Measurements from ENCODE around the gene JMJD8. TPM values are rescaled to one million over a fixed set of nuclear protein-coding genes. Genes with fewer than 3 reads are reported as not detected.

JMJD8 gene
- total and polyA plus RNA-seq, 2 experiments from 2014 or later, result 48.5 to 82.5 TPM

DNA sequence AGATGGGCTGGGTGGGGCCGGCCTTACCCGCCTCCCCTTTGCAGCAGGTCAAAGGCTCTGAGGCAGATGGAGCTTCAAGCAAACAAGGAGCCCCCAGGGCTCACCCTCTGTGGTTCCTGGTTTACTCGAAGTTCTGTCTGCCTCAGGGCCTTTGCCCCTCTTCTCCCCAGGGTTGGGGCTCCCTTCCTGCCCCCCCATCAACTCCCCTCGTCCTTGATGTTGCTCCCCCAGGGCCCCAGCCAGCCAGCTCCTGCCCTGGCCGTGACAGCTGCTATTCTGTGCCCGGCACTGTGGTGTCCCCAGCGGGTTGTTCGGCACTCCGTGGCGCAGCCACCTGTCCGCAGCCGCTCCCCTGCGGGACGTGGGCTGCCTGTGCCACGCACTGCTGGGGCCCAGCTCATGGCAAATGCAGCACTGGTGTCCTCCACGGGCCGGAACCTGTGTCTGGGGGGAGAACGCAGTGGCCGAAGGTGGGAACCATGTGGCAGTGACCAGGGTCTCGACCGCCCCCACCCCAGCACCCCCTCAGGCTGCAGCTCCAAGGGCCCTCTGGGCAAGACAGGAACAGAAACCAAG is 26.5 kb upstream of the JMJD8 start:
- Mint-ChIP-seq H3K27ac (no peak overlapping the region), H3K4me1 (no peaks in the 10 kb centered on the region; the same call in 2 of the 3 replicates), H3K9me3 (peaks cover 4% of the 10 kb centered on the region; the same call in 1 of the 3 replicates), H3K4me3 (no peak overlapping the region; the same call in 2 of the 3 replicates), H3K27me3 (ENCODE audit: insufficient read depth, low read depth, poor library complexity) (peaks cover 56% of the 10 kb centered on the region), H3K36me3 (ENCODE audit: low read depth) (no peaks in the 10 kb centered on the region)
- ATAC-seq (no peak), DNase-seq (ENCODE audit: low spot score) (no peak)
- no peaks in the 10 kb centered on the region for H3K79me2 ChIP-seq (replicated peaks; ENCODE audit: insufficient read depth)
- H3K4me1 ChIP-seq (ENCODE audit: insufficient read depth), result no peaks in the 10 kb centered on the region
- no peak overlapping the region for H2AFZ ChIP-seq
- H3K4me3 ChIP-seq, result no peak overlapping the region
- no peak overlapping the region for H3K27ac ChIP-seq (ENCODE audit: low read depth)
- peaks cover 68% of the 10 kb centered on the region for H3K27me3 ChIP-seq (ENCODE audit: insufficient read depth)
- no peaks in the 10 kb centered on the region for H4K20me1 ChIP-seq (replicated peaks; ENCODE audit: insufficient read depth)
- no peak for TF ChIP-seq EZH2phosphoT487 (IDR thresholded peaks at IDR 0.05; ENCODE audit: unreplicated experiment)
- no peak for TF ChIP-seq NANOG (IDR thresholded peaks at IDR 0.05; ENCODE audit: borderline replicate concordance)
- TF ChIP-seq ETS1 (IDR thresholded peaks at IDR 0.05), result no peak
- 0 out of 2 replicates have a peak, but pooled peaks cover 6% of the 10 kb centered on the region for H3F3A ChIP-seq (replicated peaks; ENCODE audit: low read depth)
- H3K36me3 ChIP-seq (ENCODE audit: insufficient read depth), result no peaks in the 10 kb centered on the region
- no peaks in the 10 kb centered on the region for H3K9me2 ChIP-seq (ENCODE audit: insufficient read depth)
- no peak overlapping the region for H3K4me2 ChIP-seq

DNA sequence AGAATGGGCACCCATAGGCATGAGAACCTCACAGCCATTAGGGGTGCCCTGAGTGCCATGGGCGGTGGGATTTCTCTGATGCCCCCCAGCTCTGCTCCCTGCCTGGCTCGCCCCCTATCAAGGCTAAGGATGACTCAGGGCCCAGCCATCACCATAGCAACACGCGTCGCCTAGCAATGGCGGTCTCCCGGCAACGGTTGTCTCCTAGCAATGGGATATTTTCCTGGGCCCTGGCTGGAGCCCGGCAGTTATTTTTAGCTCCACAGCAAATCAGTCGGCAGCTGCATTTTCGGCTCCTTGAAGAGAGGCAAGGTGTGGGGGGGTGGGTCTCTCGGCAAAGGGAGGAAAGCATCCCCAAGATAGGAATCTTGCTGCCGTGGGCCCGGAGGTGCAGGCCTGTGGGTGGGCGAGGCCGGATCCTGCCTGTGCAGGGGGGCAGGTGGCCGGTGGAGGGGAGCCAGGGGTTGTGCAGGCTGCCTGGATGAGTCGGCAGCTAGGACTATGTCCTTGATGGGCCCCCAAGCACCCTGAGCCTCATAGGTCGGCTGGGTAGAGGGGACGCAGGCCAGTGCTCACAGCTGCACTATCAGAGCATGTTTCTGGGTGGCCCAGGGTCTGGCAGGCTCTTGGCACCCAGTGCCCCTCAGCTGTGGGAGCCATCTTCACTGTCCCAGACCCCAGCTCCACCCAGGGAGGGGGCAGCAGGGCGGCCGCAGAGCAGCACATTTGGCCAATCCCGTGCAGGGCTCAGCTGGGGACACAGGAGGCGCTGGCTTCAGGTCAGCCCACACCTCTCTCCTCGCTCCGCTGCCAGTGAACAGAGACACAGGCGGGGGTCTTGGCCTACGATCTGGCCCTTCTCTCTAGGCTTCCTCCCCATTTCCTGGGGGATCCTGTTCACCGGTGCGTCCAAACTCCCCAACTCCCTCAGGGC is 25.7 kb upstream of the JMJD8 start:
- Histone ChIP-seq H3K4me2 (no peak overlapping the region), H3K9me2 (ENCODE audit: insufficient read depth) (no peaks in the 10 kb centered on the region), H3K79me2 (replicated peaks; ENCODE audit: insufficient read depth) (no peaks in the 10 kb centered on the region), H2AFZ (no peak overlapping the region), H3K36me3 (ENCODE audit: insufficient read depth) (no peaks in the 10 kb centered on the region), H3F3A (replicated peaks; ENCODE audit: low read depth) (0 out of 2 replicates have a peak, but pooled peaks cover 6% of the 10 kb centered on the region), H3K27me3 (ENCODE audit: insufficient read depth) (peaks cover 68% of the 10 kb centered on the region), H4K20me1 (replicated peaks; ENCODE audit: insufficient read depth) (no peaks in the 10 kb centered on the region), H3K4me1 (ENCODE audit: insufficient read depth) (no peaks in the 10 kb centered on the region), H3K4me3 (no peak overlapping the region), H3K27ac (ENCODE audit: low read depth) (no peak overlapping the region)
- DNase-seq (ENCODE audit: low spot score), result peak; percentile 79
- Mint-ChIP-seq H3K27me3 (ENCODE audit: insufficient read depth, low read depth, poor library complexity) (peaks cover 57% of the 10 kb centered on the region), H3K4me1 (no peaks in the 10 kb centered on the region; the same call in 2 of the 3 replicates), H3K9me3 (peaks cover 4% of the 10 kb centered on the region; the same call in 1 of the 3 replicates), H3K36me3 (ENCODE audit: low read depth) (no peaks in the 10 kb centered on the region), H3K27ac (no peak overlapping the region), H3K4me3 (no peak overlapping the region; the same call in 2 of the 3 replicates)
- TF ChIP-seq, protein P1, sequence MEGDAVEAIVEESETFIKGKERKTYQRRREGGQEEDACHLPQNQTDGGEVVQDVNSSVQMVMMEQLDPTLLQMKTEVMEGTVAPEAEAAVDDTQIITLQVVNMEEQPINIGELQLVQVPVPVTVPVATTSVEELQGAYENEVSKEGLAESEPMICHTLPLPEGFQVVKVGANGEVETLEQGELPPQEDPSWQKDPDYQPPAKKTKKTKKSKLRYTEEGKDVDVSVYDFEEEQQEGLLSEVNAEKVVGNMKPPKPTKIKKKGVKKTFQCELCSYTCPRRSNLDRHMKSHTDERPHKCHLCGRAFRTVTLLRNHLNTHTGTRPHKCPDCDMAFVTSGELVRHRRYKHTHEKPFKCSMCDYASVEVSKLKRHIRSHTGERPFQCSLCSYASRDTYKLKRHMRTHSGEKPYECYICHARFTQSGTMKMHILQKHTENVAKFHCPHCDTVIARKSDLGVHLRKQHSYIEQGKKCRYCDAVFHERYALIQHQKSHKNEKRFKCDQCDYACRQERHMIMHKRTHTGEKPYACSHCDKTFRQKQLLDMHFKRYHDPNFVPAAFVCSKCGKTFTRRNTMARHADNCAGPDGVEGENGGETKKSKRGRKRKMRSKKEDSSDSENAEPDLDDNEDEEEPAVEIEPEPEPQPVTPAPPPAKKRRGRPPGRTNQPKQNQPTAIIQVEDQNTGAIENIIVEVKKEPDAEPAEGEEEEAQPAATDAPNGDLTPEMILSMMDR (conservative IDR thresholded peaks at IDR 0.05; ENCODE audit: low read depth in 2 of 2), result 0 out of 4 replicates have a peak, but pooled peaks of 1 of the 2 experiments have one; percentile 13
- TF ChIP-seq EZH2 (IDR thresholded peaks at IDR 0.05; ENCODE audit: low read depth, unreplicated experiment), result no peak
- TF ChIP-seq, protein P2, sequence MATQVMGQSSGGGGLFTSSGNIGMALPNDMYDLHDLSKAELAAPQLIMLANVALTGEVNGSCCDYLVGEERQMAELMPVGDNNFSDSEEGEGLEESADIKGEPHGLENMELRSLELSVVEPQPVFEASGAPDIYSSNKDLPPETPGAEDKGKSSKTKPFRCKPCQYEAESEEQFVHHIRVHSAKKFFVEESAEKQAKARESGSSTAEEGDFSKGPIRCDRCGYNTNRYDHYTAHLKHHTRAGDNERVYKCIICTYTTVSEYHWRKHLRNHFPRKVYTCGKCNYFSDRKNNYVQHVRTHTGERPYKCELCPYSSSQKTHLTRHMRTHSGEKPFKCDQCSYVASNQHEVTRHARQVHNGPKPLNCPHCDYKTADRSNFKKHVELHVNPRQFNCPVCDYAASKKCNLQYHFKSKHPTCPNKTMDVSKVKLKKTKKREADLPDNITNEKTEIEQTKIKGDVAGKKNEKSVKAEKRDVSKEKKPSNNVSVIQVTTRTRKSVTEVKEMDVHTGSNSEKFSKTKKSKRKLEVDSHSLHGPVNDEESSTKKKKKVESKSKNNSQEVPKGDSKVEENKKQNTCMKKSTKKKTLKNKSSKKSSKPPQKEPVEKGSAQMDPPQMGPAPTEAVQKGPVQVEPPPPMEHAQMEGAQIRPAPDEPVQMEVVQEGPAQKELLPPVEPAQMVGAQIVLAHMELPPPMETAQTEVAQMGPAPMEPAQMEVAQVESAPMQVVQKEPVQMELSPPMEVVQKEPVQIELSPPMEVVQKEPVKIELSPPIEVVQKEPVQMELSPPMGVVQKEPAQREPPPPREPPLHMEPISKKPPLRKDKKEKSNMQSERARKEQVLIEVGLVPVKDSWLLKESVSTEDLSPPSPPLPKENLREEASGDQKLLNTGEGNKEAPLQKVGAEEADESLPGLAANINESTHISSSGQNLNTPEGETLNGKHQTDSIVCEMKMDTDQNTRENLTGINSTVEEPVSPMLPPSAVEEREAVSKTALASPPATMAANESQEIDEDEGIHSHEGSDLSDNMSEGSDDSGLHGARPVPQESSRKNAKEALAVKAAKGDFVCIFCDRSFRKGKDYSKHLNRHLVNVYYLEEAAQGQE (IDR thresholded peaks at IDR 0.05; ENCODE audit: unreplicated experiment), result no peak
- ATAC-seq, result peak; percentile 3; the same call in 2 of the 3 replicates
